GM18508 (cell line): ENCODE data around the gene MMP24.

ENCODE experiments used
- ATAC-seq: cut with Tn5 transposase; IDR thresholded peaks from one replicate; pipeline ENCODE4 v1.9.1; 2021; ENCODE audit warnings: moderate number of reproducible peaks; ENCODE audit not compliant: insufficient read depth, unreplicated experiment

MMP24 gene

GRCh38 chr20:35215066-35215956, 11.2 kb upstream of the MMP24 start:
- ATAC-seq, result no peak

DNA sequence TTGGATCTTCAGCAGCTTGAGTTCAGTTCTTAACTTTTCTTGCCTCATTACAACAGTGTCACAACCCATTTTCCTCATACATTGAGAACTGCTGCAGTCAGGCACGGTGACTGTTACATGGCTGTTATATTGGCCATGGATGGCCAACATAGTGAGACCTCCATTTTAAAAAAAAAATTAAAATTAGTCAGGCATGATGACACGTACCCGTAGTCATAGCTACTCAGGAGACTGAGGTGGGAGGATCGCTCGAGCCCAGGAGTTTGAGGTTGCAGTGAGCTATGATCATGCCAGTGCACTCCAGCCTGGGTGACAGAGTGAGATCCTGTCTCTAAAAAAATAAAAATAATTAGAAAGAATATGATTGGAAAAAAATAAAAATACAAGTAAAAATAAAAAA, 9.9 kb upstream of the MMP24 start:
- ATAC-seq, result no peak

GRCh38 chr20:35223941-35224340, 2.5 kb upstream of the MMP24 start:
- no peak for ATAC-seq

GRCh38 chr20:35224536-35224935, 2.0 kb upstream of the MMP24 start:
- no peak for ATAC-seq

GRCh38 chr20:35225319-35226125, 968 bp upstream of the MMP24 start:
- no peak for ATAC-seq

DNA sequence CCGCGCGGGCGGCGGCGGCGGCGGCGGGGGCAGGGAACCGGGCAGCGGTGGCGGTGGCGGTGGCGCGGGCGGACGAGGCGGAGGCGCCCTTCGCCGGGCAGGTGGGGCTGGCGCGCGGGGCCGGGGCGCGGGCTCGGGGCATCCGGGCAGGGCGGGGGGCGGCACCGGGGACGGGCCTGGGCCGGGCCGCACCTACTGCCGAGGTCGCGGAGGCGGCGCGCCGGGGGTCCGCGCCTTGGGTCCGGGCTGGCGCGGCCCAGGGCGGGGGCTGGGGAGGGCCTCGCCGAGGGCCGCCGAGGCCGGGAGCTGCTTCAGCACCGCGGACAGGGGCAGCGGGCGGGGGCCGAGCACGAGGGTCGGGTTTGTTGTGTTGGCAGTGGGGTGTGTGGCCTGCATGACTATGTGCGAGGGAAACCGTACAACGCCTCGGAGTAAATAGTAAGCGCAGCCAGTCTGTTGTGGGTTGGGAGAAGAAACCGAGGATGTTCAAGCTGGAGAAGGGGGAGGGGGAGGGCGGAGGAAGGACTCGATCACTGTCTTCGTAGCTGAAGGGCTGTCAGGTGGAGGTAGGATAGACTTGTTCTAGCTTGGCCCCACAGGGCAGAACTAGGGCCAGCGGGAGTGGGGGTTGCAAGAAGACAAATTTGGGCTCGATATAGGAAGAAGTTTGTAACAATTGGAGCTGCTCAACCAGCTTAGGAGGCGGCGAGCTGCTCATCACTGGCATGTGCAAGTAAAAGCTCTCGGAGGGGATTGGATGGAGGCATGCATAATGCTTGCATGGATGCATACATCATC, 593 bp downstream of the MMP24 start:
- no peak for ATAC-seq

- no peak for ATAC-seq
Observed at GRCh38 chr20:35232575-35232974, 6.1 kb downstream of the MMP24 start.

- no peak for ATAC-seq
Observed at GRCh38 chr20:35235881-35236280, 9.4 kb downstream of the MMP24 start.

- no peak for ATAC-seq
Observed at GRCh38 chr20:35237486-35237885, 11.0 kb downstream of the MMP24 start.

DNA sequence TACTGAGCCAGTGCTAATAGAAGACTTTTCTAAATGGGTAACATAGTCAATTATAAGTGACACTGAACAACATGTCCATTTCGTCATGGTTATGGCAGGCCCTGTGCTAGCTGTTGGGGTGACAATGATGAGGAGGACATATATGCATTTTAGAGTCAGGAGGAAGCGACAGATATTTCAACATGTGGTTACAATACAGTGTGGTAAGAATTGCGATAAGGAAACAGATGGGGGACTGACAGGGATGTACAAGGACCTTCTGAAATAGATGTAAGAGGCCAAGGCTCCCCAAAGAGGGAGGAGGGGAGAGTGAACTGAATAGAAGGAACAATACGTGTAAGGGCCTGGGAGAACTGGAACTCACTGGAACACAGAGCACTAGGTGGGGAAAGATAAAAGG, 11.7 kb downstream of the MMP24 start:
- ATAC-seq, result no peak

- ATAC-seq, result no peak
Observed at GRCh38 chr20:35238735-35239134, 12.2 kb downstream of the MMP24 start.

DNA sequence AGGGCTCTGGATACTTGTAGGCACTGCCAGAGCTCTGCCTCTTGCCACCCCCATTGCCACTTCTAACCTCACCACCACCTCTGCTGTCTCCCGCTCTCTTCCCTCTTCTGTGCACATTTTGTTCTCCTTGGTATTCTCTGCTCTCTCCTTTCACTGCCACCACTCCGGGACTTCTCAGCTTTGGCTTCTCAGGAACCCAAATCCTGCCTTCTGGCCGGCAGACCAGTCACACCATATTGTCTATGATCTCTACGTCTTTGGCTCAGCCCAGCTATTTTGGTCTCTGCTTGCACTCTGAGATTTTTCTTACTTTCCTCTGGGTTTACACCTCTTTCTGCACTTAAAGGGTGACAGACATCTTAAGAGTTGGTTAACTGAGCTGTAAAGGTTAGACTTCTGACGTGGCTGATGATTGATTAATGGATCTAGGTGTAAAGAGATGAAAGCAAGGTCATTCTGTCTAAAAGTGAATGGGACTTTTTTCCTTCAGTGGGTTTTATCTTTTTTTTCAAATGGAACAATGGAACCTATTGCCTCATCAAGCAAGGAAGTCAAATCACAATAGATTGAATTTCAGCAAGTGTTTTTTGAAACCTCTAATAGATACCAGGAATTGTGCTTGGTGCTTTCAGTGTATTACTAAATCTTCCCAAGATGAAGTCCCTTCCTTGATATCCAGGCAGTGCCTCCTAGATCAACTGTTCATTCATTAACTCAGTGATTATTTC, 13.8 kb downstream of the MMP24 start:
- no peak for ATAC-seq

GRCh38 chr20:35240811-35241293, 14.4 kb downstream of the MMP24 start:
- no peak for ATAC-seq

GRCh38 chr20:35243317-35243716, 16.8 kb downstream of the MMP24 start:
- no peak for ATAC-seq

DNA sequence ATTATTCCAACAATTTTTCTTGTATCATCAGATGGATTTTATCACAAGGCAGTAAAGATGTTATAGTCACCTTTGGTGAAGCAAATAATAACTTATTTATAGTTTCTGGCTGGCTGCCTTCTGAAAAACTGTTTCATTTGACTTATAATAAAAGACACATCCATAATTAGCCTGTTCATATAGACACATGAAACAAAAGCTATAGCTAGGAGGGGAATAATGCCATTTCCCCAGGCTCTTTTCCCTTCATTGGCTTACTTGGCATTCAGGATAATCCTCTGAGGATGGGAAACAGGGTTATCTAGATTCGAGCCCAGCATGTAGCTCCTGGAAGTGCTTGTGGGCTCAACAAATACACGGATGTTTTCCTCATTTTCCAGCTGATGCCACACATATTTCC, 17.5 kb downstream of the MMP24 start:
- no peak for ATAC-seq

- no peak for ATAC-seq
Observed at GRCh38 chr20:35246723-35247122, 20.2 kb downstream of the MMP24 start.

GRCh38 chr20:35248641-35249475, 22.4 kb downstream of the MMP24 start:
- no peak for ATAC-seq

DNA sequence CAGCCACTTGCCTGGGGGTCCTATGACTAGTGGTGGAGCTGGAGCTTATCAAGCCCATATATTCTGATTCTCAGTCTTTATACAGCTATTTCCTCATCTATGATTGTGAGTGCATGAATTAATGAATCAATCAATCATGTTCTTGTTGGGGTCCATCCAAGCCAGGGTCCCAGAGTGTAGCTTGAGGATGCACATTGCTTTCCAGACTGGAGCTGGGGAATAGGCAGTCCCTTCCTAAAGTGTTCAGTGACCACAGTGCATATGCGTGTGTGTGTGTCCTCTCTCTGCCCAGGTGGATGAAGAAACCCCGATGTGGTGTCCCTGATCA, 25.1 kb downstream of the MMP24 start:
- no peak for ATAC-seq

DNA sequence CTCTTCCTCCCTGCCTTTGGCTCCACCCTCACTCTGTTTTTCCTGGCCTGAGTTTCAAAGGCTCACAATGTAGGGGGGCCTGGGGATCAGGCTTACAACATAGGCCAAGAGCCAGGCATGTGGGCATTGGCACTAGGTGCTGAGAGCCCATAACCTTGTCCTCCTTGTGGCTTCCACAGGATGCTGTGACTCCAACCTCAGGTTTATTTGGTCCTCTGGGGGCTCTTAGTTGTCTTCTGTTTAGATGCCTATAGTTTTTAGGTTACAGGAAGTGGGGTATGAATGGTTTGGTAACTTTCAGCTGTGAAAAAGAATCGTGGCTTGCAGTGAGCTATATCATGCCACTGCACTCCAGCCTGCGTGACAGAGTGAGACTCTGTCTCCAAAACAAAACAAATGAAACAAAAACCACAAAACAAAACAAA, 25.6 kb downstream of the MMP24 start:
- no peak for ATAC-seq
